OCI-M2 (cell line): ENCODE measurements around the gene SNTG2.
"Not testable (repeated sequence)": the region's sequence is repeated elsewhere in the genome, so short reads cannot be mapped to it uniquely, and the experiment has no call there.

Experiments used
- DNase-seq: peaks from one replicate; lab custom pipeline; 2025; ENCODE audit not compliant: unreplicated experiment; lab: John Stamatoyannopoulos, UW

Gene SNTG2

GRCh38 chr2:1402064-1402463 is 451.4 kb downstream of the SNTG2 start:
- no peak for DNase-seq

- no peak for DNase-seq
Measured at GRCh38 chr2:1403565-1403964, 452.9 kb downstream of the SNTG2 start.

GRCh38 chr2:1405124-1405523 is 454.5 kb downstream of the SNTG2 start:
- DNase-seq = no peak

GRCh38 chr2:1405967-1406366 is 455.3 kb downstream of the SNTG2 start:
- DNase-seq = no peak

GRCh38 chr2:1406434-1406833 is 455.8 kb downstream of the SNTG2 start:
- no peak for DNase-seq

GRCh38 chr2:1407950-1408675 is 457.5 kb downstream of the SNTG2 start:
- no peak for DNase-seq

- no peak for DNase-seq
Measured at GRCh38 chr2:1413156-1413710, 462.6 kb downstream of the SNTG2 start, which contains the start of gene TPO. TPO (plus strand) TSS chr2:1413463; CDS start chr2:1414409, 946 bp downstream.

GRCh38 chr2:1414121-1414520 is 463.5 kb downstream of the SNTG2 start:
- no peak for DNase-seq

GRCh38 chr2:1414901-1415300 is 464.3 kb downstream of the SNTG2 start:
- not testable (repeated sequence) for DNase-seq

- DNase-seq = no peak
Measured at GRCh38 chr2:1415501-1415900, 464.9 kb downstream of the SNTG2 start.
